ENCODE data around the gene HUS1. TPM values are rescaled to one million over a fixed set of nuclear protein-coding genes. Genes with fewer than 3 reads are reported as not detected.

The HUS1 gene
- total RNA-seq, 2 experiments from 2014 or later: 37.1 to 43.5 TPM

DNA sequence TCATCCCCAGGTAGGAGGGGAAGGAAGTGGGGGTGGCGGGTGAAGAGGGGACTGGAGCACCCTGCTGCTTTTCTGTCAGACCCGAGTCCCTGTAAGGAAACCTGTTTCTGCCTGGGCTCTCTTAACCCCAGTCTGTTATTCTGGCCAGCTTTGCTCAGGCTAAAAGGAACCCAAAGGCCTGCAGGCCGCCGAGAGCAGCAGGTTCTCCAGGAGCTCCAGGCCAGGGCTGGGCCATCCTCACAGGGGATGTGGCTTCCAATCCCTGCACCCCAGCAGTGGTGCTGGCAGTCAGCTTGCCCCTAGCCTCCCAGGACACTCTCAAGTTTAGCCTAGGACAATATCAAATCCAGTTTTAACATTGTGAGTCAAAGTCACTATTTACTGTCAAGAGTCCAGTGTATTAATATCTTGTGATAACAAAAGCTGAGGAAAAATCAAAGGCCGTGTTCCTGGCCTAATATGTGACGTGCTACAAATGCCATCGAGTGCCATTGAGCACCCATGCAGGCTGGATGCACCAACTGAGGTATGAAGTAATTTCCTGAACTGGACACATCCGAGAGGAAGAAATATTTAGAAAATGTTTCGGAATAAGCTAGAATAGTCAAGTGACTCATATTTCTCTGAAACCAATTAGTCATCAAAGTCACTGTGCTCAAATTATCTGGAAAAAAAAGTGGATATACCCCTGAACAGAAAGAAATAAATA lies 38.1 kb downstream of the HUS1 start:
- TF ChIP-seq, protein P1, sequence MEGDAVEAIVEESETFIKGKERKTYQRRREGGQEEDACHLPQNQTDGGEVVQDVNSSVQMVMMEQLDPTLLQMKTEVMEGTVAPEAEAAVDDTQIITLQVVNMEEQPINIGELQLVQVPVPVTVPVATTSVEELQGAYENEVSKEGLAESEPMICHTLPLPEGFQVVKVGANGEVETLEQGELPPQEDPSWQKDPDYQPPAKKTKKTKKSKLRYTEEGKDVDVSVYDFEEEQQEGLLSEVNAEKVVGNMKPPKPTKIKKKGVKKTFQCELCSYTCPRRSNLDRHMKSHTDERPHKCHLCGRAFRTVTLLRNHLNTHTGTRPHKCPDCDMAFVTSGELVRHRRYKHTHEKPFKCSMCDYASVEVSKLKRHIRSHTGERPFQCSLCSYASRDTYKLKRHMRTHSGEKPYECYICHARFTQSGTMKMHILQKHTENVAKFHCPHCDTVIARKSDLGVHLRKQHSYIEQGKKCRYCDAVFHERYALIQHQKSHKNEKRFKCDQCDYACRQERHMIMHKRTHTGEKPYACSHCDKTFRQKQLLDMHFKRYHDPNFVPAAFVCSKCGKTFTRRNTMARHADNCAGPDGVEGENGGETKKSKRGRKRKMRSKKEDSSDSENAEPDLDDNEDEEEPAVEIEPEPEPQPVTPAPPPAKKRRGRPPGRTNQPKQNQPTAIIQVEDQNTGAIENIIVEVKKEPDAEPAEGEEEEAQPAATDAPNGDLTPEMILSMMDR (IDR thresholded peaks at IDR 0.05): no peak
- ATAC-seq (no peak), DNase-seq (no peak)
- intact Hi-C loops (cut with micrococcal nuclease): no loop called here
- Mint-ChIP-seq H3K27me3 (no peaks in the 10 kb centered on the region), H3K4me3 (no peak overlapping the region), H3K4me1 (ENCODE audit: low read depth) (peaks cover 5% of the 10 kb centered on the region), H3K9me3 (no peaks in the 10 kb centered on the region), H3K36me3 (ENCODE audit: low read depth) (no peaks in the 10 kb centered on the region), H3K27ac (no peak overlapping the region)
- CTCF ChIA-PET: interaction anchor here (1.9 to 4.1 kb wide), 2 partner anchors 169 to 214 kb away, joined by 6 to 17 read pairs; no protein-coding TSS in a partner anchor
- POLR2A ChIA-PET: no interaction called here

DNA sequence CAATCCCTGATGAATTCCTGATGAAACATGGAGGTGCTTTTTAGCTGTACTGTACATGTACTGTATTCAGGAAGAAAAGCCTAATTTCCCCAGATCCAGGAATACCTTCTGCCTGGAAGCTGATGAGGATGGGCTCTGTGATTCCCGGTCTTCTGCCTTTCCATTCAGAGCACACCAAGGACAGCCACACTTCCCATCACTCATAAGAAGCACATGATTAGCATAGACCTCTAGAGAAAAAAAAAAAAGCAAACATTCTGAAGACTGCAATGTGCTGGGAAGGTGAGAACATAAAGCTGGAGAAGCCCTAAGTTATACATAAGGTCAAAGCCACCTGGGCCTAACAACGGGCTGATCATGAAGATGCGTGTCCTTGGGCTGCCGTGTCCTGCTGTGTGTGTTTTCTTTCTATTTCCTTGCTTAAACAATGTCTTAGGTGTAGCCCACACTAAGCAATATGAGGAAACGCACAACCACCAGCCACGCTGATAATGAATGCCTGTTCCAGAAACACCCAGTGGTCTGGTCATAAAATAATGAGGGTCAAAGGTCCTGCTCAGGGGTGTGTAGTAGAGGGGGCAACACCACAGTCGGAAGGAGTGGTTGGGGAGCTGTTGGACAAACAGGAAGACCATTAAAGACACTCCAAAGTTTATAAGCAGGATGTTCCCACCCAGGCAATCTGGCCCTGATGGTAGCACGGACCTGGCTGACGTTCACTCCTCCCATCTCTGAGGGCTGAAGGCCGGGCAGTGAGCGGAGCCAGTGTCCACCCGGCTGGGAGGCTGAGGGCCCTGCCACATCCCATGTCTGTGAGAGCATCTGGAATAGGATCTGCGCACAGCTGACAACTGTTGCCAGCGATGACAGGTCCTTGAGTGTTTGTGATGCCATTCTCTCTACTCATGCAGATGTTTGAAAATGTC lies 39.1 kb downstream of the HUS1 start:
- H3K4me1 Mint-ChIP-seq (ENCODE audit: low read depth): peaks cover 5% of the 10 kb centered on the region
- H3K4me3 Mint-ChIP-seq: no peak overlapping the region
- no peak overlapping the region for H3K27ac Mint-ChIP-seq
- H3K9me3 Mint-ChIP-seq: no peaks in the 10 kb centered on the region
- no peak for DNase-seq
- intact Hi-C loops (cut with micrococcal nuclease): no loop called here
- ChIA-PET CTCF (interaction anchor here (0.6 to 4.1 kb wide), 4 partner anchors 17 to 215 kb away, joined by 3 to 17 read pairs (median 5); no protein-coding TSS in a partner anchor), POLR2A (no interaction called here)
- no peaks in the 10 kb centered on the region for H3K36me3 Mint-ChIP-seq (ENCODE audit: low read depth)
- no peak for ATAC-seq
- no peaks in the 10 kb centered on the region for H3K27me3 Mint-ChIP-seq
- TF ChIP-seq, protein P1 (IDR thresholded peaks at IDR 0.05): no peak

DNA sequence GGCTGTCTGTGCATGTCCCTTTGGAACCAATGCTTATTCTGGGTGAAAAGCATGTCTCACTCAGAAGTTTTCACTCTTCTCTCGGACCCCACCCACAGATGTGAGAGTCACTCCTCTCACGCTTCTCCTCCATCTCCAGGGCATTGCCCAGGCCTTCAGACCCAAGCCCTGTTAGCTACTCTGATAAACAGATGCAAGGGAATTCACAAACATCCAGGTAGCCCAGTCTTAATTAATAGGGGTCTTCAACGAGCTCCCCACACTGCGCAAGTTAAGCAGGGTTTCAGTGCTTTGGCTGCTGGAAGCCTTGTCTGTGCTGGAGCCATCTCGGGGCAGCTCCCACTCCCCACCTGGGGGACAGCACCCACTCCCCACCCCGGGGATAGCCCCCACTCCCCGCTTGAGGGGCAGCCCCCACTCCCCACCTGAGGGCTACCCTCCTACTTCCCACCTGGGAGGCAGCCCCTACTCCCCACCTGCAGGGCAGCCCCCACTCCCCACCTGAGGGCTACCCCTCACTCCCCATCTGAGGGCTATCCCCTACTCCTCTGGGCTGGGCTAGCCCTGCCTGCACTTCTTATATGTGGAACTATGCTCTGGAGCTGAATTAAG lies 39.9 kb downstream of the HUS1 start:
- peaks cover 5% of the 10 kb centered on the region for H3K4me1 Mint-ChIP-seq (ENCODE audit: low read depth)
- TF ChIP-seq, protein P1 (IDR thresholded peaks at IDR 0.05): no peak
- H3K27ac Mint-ChIP-seq: no peak overlapping the region
- no peaks in the 10 kb centered on the region for H3K27me3 Mint-ChIP-seq
- POLR2A ChIA-PET: no interaction called here
- ATAC-seq: no peak
- CTCF ChIA-PET: interaction anchor here (0.9 to 4.1 kb wide), 3 partner anchors 17 to 674 kb away, joined by 3 to 17 read pairs (median 3); no protein-coding TSS in a partner anchor
- intact Hi-C loops (cut with micrococcal nuclease): loop anchor here (10.0 kb wide), 1 partner anchor 65 kb away; no protein-coding TSS in a partner anchor
- no peaks in the 10 kb centered on the region for H3K36me3 Mint-ChIP-seq (ENCODE audit: low read depth)
- H3K9me3 Mint-ChIP-seq: no peaks in the 10 kb centered on the region
- no peak overlapping the region for H3K4me3 Mint-ChIP-seq
- DNase-seq: no peak

DNA sequence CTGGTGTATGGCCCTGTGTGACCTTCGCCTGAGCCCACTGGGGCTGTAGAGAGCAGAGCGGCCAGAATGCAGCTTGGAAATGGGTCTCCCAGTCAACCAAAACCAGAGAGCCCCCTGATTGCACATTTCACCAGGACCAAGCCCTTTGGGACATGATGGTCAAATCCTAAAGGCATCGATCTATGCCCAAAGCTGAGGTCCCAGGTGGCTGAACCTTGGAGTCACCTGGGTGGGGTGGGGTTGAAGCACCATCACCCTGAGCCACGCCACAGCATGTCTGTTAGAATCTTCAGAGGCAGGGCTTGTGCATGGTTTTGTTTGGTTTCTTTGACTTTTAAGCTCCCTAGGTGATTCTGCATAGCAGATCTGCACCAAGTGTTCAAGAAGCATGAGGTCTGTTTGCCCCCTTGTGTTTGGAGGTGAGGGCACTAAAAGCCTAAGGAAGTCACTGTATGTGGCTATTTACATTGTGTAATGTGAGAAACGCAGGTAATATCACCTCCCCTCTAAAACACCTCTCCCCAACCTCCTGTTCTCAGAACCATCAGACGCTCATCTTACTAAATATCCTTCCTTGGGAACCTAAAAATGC lies 40.7 kb downstream of the HUS1 start:
- TF ChIP-seq, protein P1 (IDR thresholded peaks at IDR 0.05): no peak
- POLR2A ChIA-PET: no interaction called here

More for the DNA sequence above, 40.7 kb downstream of the HUS1 start:
- intact Hi-C loops (cut with micrococcal nuclease): loop anchor here (10.0 kb wide), 1 partner anchor 64 kb away; no protein-coding TSS in a partner anchor
- no peak overlapping the region for H3K27ac Mint-ChIP-seq
- H3K4me1 Mint-ChIP-seq (ENCODE audit: low read depth): peaks cover 5% of the 10 kb centered on the region
- no peaks in the 10 kb centered on the region for H3K27me3 Mint-ChIP-seq
- H3K9me3 Mint-ChIP-seq: no peaks in the 10 kb centered on the region
- no peak for ATAC-seq
- no peaks in the 10 kb centered on the region for H3K36me3 Mint-ChIP-seq (ENCODE audit: low read depth)
- CTCF ChIA-PET: interaction anchor here (0.9 to 4.1 kb wide), 5 partner anchors 11 to 673 kb away, joined by 3 to 17 read pairs (median 3); no protein-coding TSS in a partner anchor
- H3K4me3 Mint-ChIP-seq: no peak overlapping the region
- DNase-seq: no peak

Data from activated CD8-positive, alpha-beta T cell treated with anti-CD3 and anti-CD28 coated beads for 36 hours (primary cell).